NT2/D1 (cell line): ENCODE results near the gene MED9.

Experiments
- YY1 ChIP-seq: IDR thresholded peaks from 2 replicates; pipeline ENCODE4 v1.6.1; 2011; ENCODE audit not compliant: insufficient read length, insufficient read depth
- ZNF274 ChIP-seq: IDR thresholded peaks from 2 replicates; pipeline ENCODE4 v1.6.1; 2011; ENCODE audit warnings: mild to moderate bottlenecking, low read depth, low read length

DNA sequence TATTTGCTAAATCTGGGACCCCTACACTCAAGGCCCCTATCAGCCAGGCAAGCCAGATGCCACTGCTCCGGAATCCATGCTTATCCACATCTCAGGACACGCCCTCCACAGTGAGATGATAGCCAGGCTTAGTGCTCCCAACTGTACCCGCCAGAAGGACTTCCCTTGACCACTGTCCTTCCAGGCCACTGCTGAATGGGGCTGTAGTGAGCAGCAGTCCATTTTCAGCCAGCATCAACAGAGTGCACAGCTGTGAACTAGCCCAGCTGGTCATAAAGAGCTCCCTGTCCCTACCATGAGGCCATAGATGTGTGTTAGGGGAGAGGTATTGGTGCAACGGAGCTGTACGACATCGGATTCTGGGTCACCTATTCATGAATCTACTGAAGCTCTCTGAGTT lies 13.0 kb upstream of the MED9 start:
- TF ChIP-seq YY1 (no peak), ZNF274 (no peak)
